ENCODE data around the gene B4GALNT4.

The B4GALNT4 gene

DNA sequence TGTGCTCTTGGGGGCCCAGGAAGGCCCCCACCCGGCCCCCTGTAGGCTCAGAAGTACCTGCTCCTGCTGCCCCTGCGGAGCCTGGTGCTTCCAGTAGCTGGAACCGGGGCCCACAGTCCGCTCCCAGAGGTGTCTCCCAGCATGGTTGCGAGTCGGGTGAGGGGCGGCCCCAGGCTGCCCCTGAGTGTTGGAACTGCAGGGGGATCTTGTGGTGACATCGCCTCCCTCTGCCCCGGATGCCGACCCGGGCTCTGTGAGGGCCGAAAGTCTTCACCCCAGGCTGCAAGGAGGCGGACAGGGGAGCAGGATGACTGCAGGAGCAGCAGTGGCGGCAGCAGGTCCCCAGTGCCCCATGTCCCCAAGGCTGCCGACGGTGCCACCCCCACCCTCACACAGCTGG is 15.2 kb downstream of the B4GALNT4 start:
- Histone ChIP-seq H3K4me2 (ENCODE audit: low read length, poor library complexity, severe bottlenecking) (no peak overlapping the region), H3K27me3 (ENCODE audit: control insufficient read depth in 1 of 2, insufficient read depth in 1 of 2, low read length in 2 of 2) (peaks cover 0 to 22% of the 10 kb centered on the region in 2 experiments), H3K4ac (ENCODE audit: low read depth in 1 of 2, low read length in 2 of 2) (no peak overlapping the region)

DNA sequence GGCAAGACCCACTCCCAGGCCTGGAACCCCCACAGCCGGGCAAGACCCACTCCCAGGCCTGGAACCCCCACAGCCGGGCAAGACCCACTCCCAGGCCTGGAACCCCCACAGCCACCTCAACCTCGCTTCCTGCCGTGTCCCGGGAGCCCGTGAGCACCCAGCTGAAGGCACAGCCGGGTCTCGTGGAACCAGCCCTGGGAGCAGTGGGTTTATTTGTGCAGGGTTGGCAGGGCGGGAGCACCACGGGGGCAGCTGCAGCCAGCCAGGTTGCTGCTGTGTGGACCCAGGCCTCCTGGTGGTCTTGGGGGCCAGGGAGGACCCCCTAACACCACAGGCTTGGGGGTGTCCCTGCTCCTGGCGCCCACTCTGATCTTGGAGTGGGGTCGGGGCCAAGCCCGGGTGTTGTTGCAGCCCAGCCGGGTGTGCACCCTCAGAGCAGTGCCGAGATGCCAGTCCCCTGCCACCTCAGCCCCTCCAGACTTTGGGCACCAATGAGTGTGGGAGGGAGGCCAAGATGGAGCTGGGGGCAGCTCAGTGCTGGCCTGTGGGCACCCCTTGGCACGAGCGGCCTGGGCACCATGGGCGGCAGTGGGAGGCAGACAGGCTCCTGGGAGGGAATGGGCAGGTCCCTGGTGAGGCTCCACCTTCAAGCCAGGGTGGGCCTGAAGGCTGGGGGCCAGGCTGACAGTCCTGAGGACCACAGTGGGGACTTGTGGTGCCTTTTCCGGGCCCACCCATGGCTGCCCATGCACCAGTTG is 16.5 kb downstream of the B4GALNT4 start:
- Histone ChIP-seq H3K23ac (ENCODE audit: low read length in 2 of 2) (no peak overlapping the region), H3K27me3 (ENCODE audit: control insufficient read depth in 1 of 2, insufficient read depth in 1 of 2, low read length in 2 of 2) (peaks cover 0 to 22% of the 10 kb centered on the region in 2 experiments), H3K9ac (ENCODE audit: low read length) (no peak overlapping the region), H2AK5ac (ENCODE audit: low read length, severe bottlenecking) (no peak overlapping the region), H2BK15ac (ENCODE audit: low read depth, poor library complexity, severe bottlenecking) (no peak overlapping the region), H4K91ac (ENCODE audit: low read length) (no peak overlapping the region), H2BK120ac (ENCODE audit: low read depth, low read length) (no peak overlapping the region), H3K18ac (ENCODE audit: low read depth in 1 of 2, low read length in 2 of 2) (no peak overlapping the region), H3K4me3 (ENCODE audit: insufficient read depth in 1 of 2, low read depth in 1 of 2, low read length in 2 of 2) (peak overlapping the region in 1 of 2 experiments; percentile 20), H3K9me3 (ENCODE audit: control insufficient read depth, low read length) (no peaks in the 10 kb centered on the region), H2BK5ac (ENCODE audit: low read depth, low read length, poor library complexity, severe bottlenecking) (no peak overlapping the region), H3K36me3 (ENCODE audit: control insufficient read depth in 1 of 2, insufficient read depth in 2 of 2, low read depth in 1 of 2, low read length in 2 of 2) (peaks cover 0 to 18% of the 10 kb centered on the region in 2 experiments), H2AFZ (ENCODE audit: low read depth, low read length) (no peak overlapping the region), H3K4me1 (ENCODE audit: control insufficient read depth, insufficient read depth, low read depth, low read length) (peaks cover 1% of the 10 kb centered on the region), H4K8ac (ENCODE audit: low read length) (no peak overlapping the region), H3K27ac (ENCODE audit: low read length, poor library complexity, severe bottlenecking) (no peak overlapping the region), H3K79me1 (replicated peaks; ENCODE audit: low read length, poor library complexity, severe bottlenecking) (no peaks in the 10 kb centered on the region), H2BK12ac (ENCODE audit: low read length in 2 of 2) (no peak overlapping the region), H3K4ac (ENCODE audit: low read depth in 1 of 2, low read length in 2 of 2) (no peak overlapping the region), H3K4me2 (ENCODE audit: low read length, poor library complexity, severe bottlenecking) (no peak overlapping the region), H3K14ac (ENCODE audit: low read length in 2 of 2) (no peak overlapping the region)
- 91% methylated on average over 16 of the region's 19 CpGs for WGBS
- no peak for DNase-seq

More for the DNA sequence above, 15.2 kb downstream of the B4GALNT4 start:
- 88% methylated on average over 9 of the region's 16 CpGs for WGBS
- no peak overlapping the region for H2BK12ac ChIP-seq (ENCODE audit: low read length in 2 of 2)
- H3K23ac ChIP-seq (ENCODE audit: low read length in 2 of 2): no peak overlapping the region
- H3K4me3 ChIP-seq (ENCODE audit: insufficient read depth in 1 of 2, low read depth in 1 of 2, low read length in 2 of 2): no peak overlapping the region
- no peaks in the 10 kb centered on the region for H3K79me1 ChIP-seq (replicated peaks; ENCODE audit: low read length, poor library complexity, severe bottlenecking)
- no peak overlapping the region for H3K18ac ChIP-seq (ENCODE audit: low read depth in 1 of 2, low read length in 2 of 2)
- no peak overlapping the region for H2AFZ ChIP-seq (ENCODE audit: low read depth, low read length)
- no peak overlapping the region for H2BK120ac ChIP-seq (ENCODE audit: low read depth, low read length)
- peaks cover 0 to 31% of the 10 kb centered on the region in 2 experiments for H3K36me3 ChIP-seq (ENCODE audit: control insufficient read depth in 1 of 2, insufficient read depth in 2 of 2, low read depth in 1 of 2, low read length in 2 of 2)
- H2BK5ac ChIP-seq (ENCODE audit: low read depth, low read length, poor library complexity, severe bottlenecking): no peak overlapping the region
- H3K14ac ChIP-seq (ENCODE audit: low read length in 2 of 2): no peak overlapping the region
- H3K9me3 ChIP-seq (ENCODE audit: control insufficient read depth, low read length): no peaks in the 10 kb centered on the region
- DNase-seq: no peak
- no peak overlapping the region for H4K8ac ChIP-seq (ENCODE audit: low read length)
- no peak overlapping the region for H3K27ac ChIP-seq (ENCODE audit: low read length, poor library complexity, severe bottlenecking)
- H3K9ac ChIP-seq (ENCODE audit: low read length): no peak overlapping the region
- H4K91ac ChIP-seq (ENCODE audit: low read length): no peak overlapping the region
- H3K4me1 ChIP-seq (ENCODE audit: control insufficient read depth, insufficient read depth, low read depth, low read length): peaks cover 1% of the 10 kb centered on the region
- H2BK15ac ChIP-seq (ENCODE audit: low read depth, poor library complexity, severe bottlenecking): peak overlapping the region; percentile 46
- no peak overlapping the region for H2AK5ac ChIP-seq (ENCODE audit: low read length, severe bottlenecking)

DNA sequence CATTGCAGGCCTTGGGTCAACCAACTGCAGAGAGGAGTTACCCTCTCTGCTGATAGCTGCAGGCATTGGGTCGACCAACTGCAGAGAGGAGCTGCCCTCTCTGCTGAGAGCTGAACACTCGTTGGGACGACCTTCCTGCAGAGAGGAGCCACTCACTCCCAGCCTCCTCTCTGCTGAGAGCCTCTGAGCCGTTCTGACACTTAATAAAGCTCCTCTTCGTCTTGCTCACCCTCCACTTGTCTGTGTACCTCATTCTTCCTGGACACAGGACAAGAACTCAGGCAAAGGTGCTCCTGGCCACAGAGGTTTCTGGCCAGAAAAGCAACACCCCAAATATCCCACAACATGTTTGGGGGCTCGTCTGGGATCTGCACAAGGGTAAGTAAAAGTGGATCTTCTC is 17.2 kb downstream of the B4GALNT4 start:
- Histone ChIP-seq H2BK5ac (ENCODE audit: low read depth, low read length, poor library complexity, severe bottlenecking) (no peak overlapping the region), H3K27me3 (ENCODE audit: control insufficient read depth in 1 of 2, insufficient read depth in 1 of 2, low read length in 2 of 2) (peaks cover 0 to 22% of the 10 kb centered on the region in 2 experiments), H2AK5ac (ENCODE audit: low read length, severe bottlenecking) (no peak overlapping the region), H2BK120ac (ENCODE audit: low read depth, low read length) (no peak overlapping the region), H3K79me1 (replicated peaks; ENCODE audit: low read length, poor library complexity, severe bottlenecking) (no peaks in the 10 kb centered on the region), H3K36me3 (ENCODE audit: control insufficient read depth in 1 of 2, insufficient read depth in 2 of 2, low read depth in 1 of 2, low read length in 2 of 2) (peaks cover 0 to 14% of the 10 kb centered on the region in 2 experiments), H3K9ac (ENCODE audit: low read length) (no peak overlapping the region), H2AFZ (ENCODE audit: low read depth, low read length) (no peak overlapping the region), H3K18ac (ENCODE audit: low read depth in 1 of 2, low read length in 2 of 2) (no peak overlapping the region), H4K91ac (ENCODE audit: low read length) (no peak overlapping the region), H3K4me2 (ENCODE audit: low read length, poor library complexity, severe bottlenecking) (no peak overlapping the region), H3K14ac (ENCODE audit: low read length in 2 of 2) (no peak overlapping the region), H3K4me1 (ENCODE audit: control insufficient read depth, insufficient read depth, low read depth, low read length) (peaks cover 1% of the 10 kb centered on the region), H2BK15ac (ENCODE audit: low read depth, poor library complexity, severe bottlenecking) (no peak overlapping the region), H3K9me3 (ENCODE audit: control insufficient read depth, low read length) (no peaks in the 10 kb centered on the region), H3K4ac (ENCODE audit: low read depth in 1 of 2, low read length in 2 of 2) (no peak overlapping the region), H4K8ac (ENCODE audit: low read length) (no peak overlapping the region), H2BK12ac (ENCODE audit: low read length in 2 of 2) (no peak overlapping the region), H3K4me3 (ENCODE audit: insufficient read depth in 1 of 2, low read depth in 1 of 2, low read length in 2 of 2) (no peak overlapping the region), H3K23ac (ENCODE audit: low read length in 2 of 2) (no peak overlapping the region), H3K27ac (ENCODE audit: low read length, poor library complexity, severe bottlenecking) (no peak overlapping the region)
- WGBS: 84% methylated on average over 6 of the region's 6 CpGs
- no peak for DNase-seq

GRCh38 chr11:387193-387793 is 18.0 kb downstream of the B4GALNT4 start:
- H2BK5ac ChIP-seq (ENCODE audit: low read depth, low read length, poor library complexity, severe bottlenecking): no peak overlapping the region
- no peak overlapping the region for H3K23ac ChIP-seq (ENCODE audit: low read length in 2 of 2)
- H4K8ac ChIP-seq (ENCODE audit: low read length): peak overlapping the region; percentile 41
- H4K91ac ChIP-seq (ENCODE audit: low read length): no peak overlapping the region
- peaks cover 0 to 7% of the 10 kb centered on the region in 2 experiments for H3K36me3 ChIP-seq (ENCODE audit: control insufficient read depth in 1 of 2, insufficient read depth in 2 of 2, low read depth in 1 of 2, low read length in 2 of 2)
- no peak overlapping the region for H2BK120ac ChIP-seq (ENCODE audit: low read depth, low read length)
- H3K4me2 ChIP-seq (ENCODE audit: low read length, poor library complexity, severe bottlenecking): no peak overlapping the region
- no peak overlapping the region for H3K4ac ChIP-seq (ENCODE audit: low read depth in 1 of 2, low read length in 2 of 2)
- no peak overlapping the region for H3K9ac ChIP-seq (ENCODE audit: low read length)
- H3K4me1 ChIP-seq (ENCODE audit: control insufficient read depth, insufficient read depth, low read depth, low read length): peaks cover 2% of the 10 kb centered on the region
- no peak overlapping the region for H2BK12ac ChIP-seq (ENCODE audit: low read length in 2 of 2)
- H3K9me3 ChIP-seq (ENCODE audit: control insufficient read depth, low read length): no peaks in the 10 kb centered on the region
- no peak overlapping the region for H2AK5ac ChIP-seq (ENCODE audit: low read length, severe bottlenecking)
- H3K79me1 ChIP-seq (replicated peaks; ENCODE audit: low read length, poor library complexity, severe bottlenecking): peaks cover under 1% of the 10 kb centered on the region
- no peak overlapping the region for H3K14ac ChIP-seq (ENCODE audit: low read length in 2 of 2)
- no peak overlapping the region for H2BK15ac ChIP-seq (ENCODE audit: low read depth, poor library complexity, severe bottlenecking)
- peaks cover 0 to 15% of the 10 kb centered on the region in 2 experiments for H3K27me3 ChIP-seq (ENCODE audit: control insufficient read depth in 1 of 2, insufficient read depth in 1 of 2, low read length in 2 of 2)
- H3K27ac ChIP-seq (ENCODE audit: low read length, poor library complexity, severe bottlenecking): no peak overlapping the region
- 69% methylated on average over 4 of the region's 4 CpGs for WGBS
- no peak overlapping the region for H2AFZ ChIP-seq (ENCODE audit: low read depth, low read length)
- H3K4me3 ChIP-seq (ENCODE audit: insufficient read depth in 1 of 2, low read depth in 1 of 2, low read length in 2 of 2): no peak overlapping the region
- H3K18ac ChIP-seq (ENCODE audit: low read depth in 1 of 2, low read length in 2 of 2): no peak overlapping the region
- DNase-seq: no peak

All from mesenchymal stem cell (in vitro differentiated cells and primary cell).